ENCODE measurements around the gene ZFYVE16.

- TF ChIP-seq, protein P1, sequence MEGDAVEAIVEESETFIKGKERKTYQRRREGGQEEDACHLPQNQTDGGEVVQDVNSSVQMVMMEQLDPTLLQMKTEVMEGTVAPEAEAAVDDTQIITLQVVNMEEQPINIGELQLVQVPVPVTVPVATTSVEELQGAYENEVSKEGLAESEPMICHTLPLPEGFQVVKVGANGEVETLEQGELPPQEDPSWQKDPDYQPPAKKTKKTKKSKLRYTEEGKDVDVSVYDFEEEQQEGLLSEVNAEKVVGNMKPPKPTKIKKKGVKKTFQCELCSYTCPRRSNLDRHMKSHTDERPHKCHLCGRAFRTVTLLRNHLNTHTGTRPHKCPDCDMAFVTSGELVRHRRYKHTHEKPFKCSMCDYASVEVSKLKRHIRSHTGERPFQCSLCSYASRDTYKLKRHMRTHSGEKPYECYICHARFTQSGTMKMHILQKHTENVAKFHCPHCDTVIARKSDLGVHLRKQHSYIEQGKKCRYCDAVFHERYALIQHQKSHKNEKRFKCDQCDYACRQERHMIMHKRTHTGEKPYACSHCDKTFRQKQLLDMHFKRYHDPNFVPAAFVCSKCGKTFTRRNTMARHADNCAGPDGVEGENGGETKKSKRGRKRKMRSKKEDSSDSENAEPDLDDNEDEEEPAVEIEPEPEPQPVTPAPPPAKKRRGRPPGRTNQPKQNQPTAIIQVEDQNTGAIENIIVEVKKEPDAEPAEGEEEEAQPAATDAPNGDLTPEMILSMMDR (conservative IDR thresholded peaks at IDR 0.05; ENCODE audit: low read depth, low read length), result no peak
- no peak for TF ChIP-seq EZH2 (IDR thresholded peaks at IDR 0.05; ENCODE audit: borderline replicate concordance, low read depth, low read length, poor library complexity, severe bottlenecking)
Measured at GRCh38 chr5:80482578-80482977, 74.7 kb downstream of the ZFYVE16 start.
